H1 (cell line): ENCODE results near the gene MPDU1. TPM values are rescaled to one million over a fixed set of nuclear protein-coding genes. Genes with fewer than 3 reads are reported as not detected.

Experiments used
- ASH2L ChIP-seq: fragments of 200-600, 300-600 bp; sonication (generic); IDR thresholded peaks from one replicate; pipeline ENCODE4 v1.7.1; 2017; ENCODE audit warnings: low read length
- BRCA1 ChIP-seq: IDR thresholded peaks from 2 replicates; pipeline ENCODE4 v1.6.1; 2012; ENCODE audit warnings: low read depth, low read length, improper control_type of control experiment
- CBX5 ChIP-seq: fragments of 300-800, 300-1000 bp; sonication (generic); IDR thresholded peaks from 2 replicates; pipeline ENCODE4 v1.7.1; 2016; ENCODE audit warnings: antibody characterized with exemption, low read length, low read depth
- CBX8 ChIP-seq: fragments of 300-800, 300-1000 bp; sonication (generic); IDR thresholded peaks from 2 replicates; pipeline ENCODE4 v1.7.1; 2016; ENCODE audit warnings: low read depth, low read length, borderline replicate concordance
- CHD2 ChIP-seq: IDR thresholded peaks from 2 replicates; pipeline ENCODE4 v1.6.1; 2012; ENCODE audit warnings: low read length, improper control_type of control experiment
- CREB1 ChIP-seq: IDR thresholded peaks from 2 replicates; pipeline ENCODE4 v1.6.1; 2012; ENCODE audit warnings: inconsistent platforms
- GTF2F1 ChIP-seq: IDR thresholded peaks from 2 replicates; pipeline ENCODE4 v1.6.1; 2012; ENCODE audit warnings: low read depth, low read length, improper control_type of control experiment, borderline replicate concordance
- HDAC2 ChIP-seq, 2 experiments: fragments of 300-600 bp in 1 of 2; sonication (generic) in 1 of 2; IDR thresholded peaks; 2 replicates each; pipeline ENCODE4 v1.6.1; 2011 to 2012; ENCODE audit warnings: low read depth in 2 of 2, low read length in 2 of 2, mild to moderate bottlenecking in 2 of 2, moderate library complexity in 2 of 2, borderline replicate concordance in 1 of 2, inconsistent platforms in 1 of 2
- HDAC6 ChIP-seq: IDR thresholded peaks from one replicate; pipeline ENCODE4 v1.7.1; 2012; ENCODE audit warnings: low read depth, mild to moderate bottlenecking, inconsistent platforms, low read length, moderate library complexity
- JUN ChIP-seq: IDR thresholded peaks from 2 replicates; pipeline ENCODE4 v1.6.1; 2011; ENCODE audit warnings: low read depth, mild to moderate bottlenecking, improper control_type of control experiment, low read length
- POU5F1 ChIP-seq: IDR thresholded peaks from 2 replicates; pipeline ENCODE4 v1.6.1; 2011; ENCODE audit warnings: low read depth, mild to moderate bottlenecking, low read length, moderate library complexity
- RAD21 ChIP-seq, 2 experiments: IDR thresholded peaks in 1 of 2; conservative IDR thresholded peaks in 1 of 2; 2 replicates each; pipeline ENCODE4 v1.6.1; 2011; ENCODE audit warnings: low read depth in 2 of 2, low read length in 2 of 2, improper control_type of control experiment in 1 of 2, inconsistent platforms in 1 of 2, mild to moderate bottlenecking in 1 of 2, moderate library complexity in 1 of 2
- RBBP5 ChIP-seq: IDR thresholded peaks from 2 replicates; pipeline ENCODE4 v1.7.1; 2012; ENCODE audit warnings: low read depth, mild to moderate bottlenecking, inconsistent platforms, low read length, moderate library complexity, borderline replicate concordance
- RFX5 ChIP-seq: IDR thresholded peaks from 2 replicates; pipeline ENCODE4 v1.6.1; 2011; ENCODE audit warnings: low read depth, low read length, improper control_type of control experiment, borderline replicate concordance
- RNF2 ChIP-seq: fragments of 200-900, 300-1000 bp; sonication (generic); IDR thresholded peaks from 2 replicates; pipeline ENCODE4 v1.7.1; 2016; ENCODE audit warnings: borderline replicate concordance, low read depth, mild to moderate bottlenecking, antibody characterized with exemption, low read length; ENCODE audit not compliant: poor library complexity, severe bottlenecking; ENCODE audit errors: missing control alignments
- RXRA ChIP-seq: IDR thresholded peaks from 2 replicates; pipeline ENCODE4 v1.6.1; 2011; ENCODE audit warnings: low read depth, mild to moderate bottlenecking, low read length, moderate library complexity; ENCODE audit not compliant: insufficient read depth
- SIRT6 ChIP-seq: IDR thresholded peaks from one replicate; pipeline ENCODE4 v1.7.1; 2012; ENCODE audit warnings: low read length, inconsistent platforms
- SP2 ChIP-seq: IDR thresholded peaks from 2 replicates; pipeline ENCODE4 v1.6.1; 2012; ENCODE audit warnings: mild to moderate bottlenecking, low read length, inconsistent platforms
- TAF7 ChIP-seq: optimal IDR thresholded peaks from 2 replicates; pipeline ENCODE3; 2011; ENCODE audit warnings: low read depth, mild to moderate bottlenecking, inconsistent platforms, low read length, moderate library complexity, borderline replicate concordance
- TCF12 ChIP-seq: IDR thresholded peaks from 2 replicates; pipeline ENCODE4 v1.6.1; 2011; ENCODE audit warnings: low read depth, mild to moderate bottlenecking, low read length
- TEAD4 ChIP-seq: IDR thresholded peaks from 2 replicates; pipeline ENCODE4 v1.6.1; 2012; ENCODE audit warnings: low read depth, low read length, inconsistent platforms, mixed read lengths
- YY1 ChIP-seq: IDR thresholded peaks from 2 replicates; pipeline ENCODE4 v1.6.1; 2011; ENCODE audit warnings: low read depth, mild to moderate bottlenecking, low read length
- ZNF274 ChIP-seq: IDR thresholded peaks from 2 replicates; pipeline ENCODE4 v1.7.0; 2012; ENCODE audit warnings: low read length, borderline replicate concordance; ENCODE audit errors: extremely low read depth
- polyA plus RNA-seq, 7 experiments: library from polyadenylated mRNA; depleted of rRNA in 3 of 7; stranded (reverse) in 5 of 7; unstranded in 2 of 7; fragments of >200 nt in 5 of 7; fragments of 200-250 nt in 2 of 7; gene quantifications; 1 replicate in 5 of 7; 2 replicates in 1 of 7; 4 replicates in 1 of 7; pipeline versions ENCODE4 v1.2.1 to v1.2.3, GENCODE V29; 2011 to 2013; ENCODE audit warnings: missing spikeins in 2 of 7, mixed read lengths in 2 of 7
- total RNA-seq: library from RNA; stranded (reverse); fragmentation: NEBNext Ultra II Directional; extraction: Animal tissue kit (Norgen Biotek cat#: 25700); gene quantifications from 2 replicates; pipeline ENCODE4 v1.2.1, GENCODE V29; 2021
- TF ChIP-seq, protein P1 (sequence below): IDR thresholded peaks from 2 replicates; pipeline ENCODE4 v1.6.1; 2011; ENCODE audit warnings: low read length, improper control_type of control experiment
- TF ChIP-seq, protein P2 (sequence below): IDR thresholded peaks from 2 replicates; pipeline ENCODE4 v1.6.1; 2011; ENCODE audit warnings: low read depth, mild to moderate bottlenecking, low read length; ENCODE audit not compliant: insufficient read depth

The MPDU1 gene
- total and polyA plus RNA-seq, 2 of the 8 experiments (the other 6 are each of a cell fraction or from before 2014, with no cell fraction given) = 63.2 to 142 TPM

DNA sequence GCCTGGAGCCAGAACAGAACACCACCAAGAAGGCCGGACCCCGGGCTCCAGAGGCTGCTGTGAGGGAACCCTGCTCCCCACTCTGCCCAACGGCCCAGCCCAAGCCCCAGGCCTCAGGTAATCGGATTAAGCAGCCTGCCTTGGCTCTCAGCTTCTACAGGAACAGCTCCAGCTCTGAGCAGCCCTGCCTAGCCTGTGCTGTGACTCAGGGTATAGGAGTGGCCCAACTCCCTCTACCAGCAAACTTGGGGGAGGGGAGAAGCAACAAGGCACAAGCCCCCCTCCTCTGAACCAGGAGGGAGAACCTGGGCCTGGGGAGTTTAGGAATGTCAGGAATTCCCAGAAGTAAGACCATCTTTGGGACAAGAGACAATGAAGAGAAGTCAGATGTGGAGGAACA is 7.1 kb downstream of the MPDU1 start (continued):
- no peak for TF ChIP-seq HDAC2 (IDR thresholded peaks at IDR 0.05; ENCODE audit: borderline replicate concordance in 1 of 2, low read depth in 2 of 2, low read length in 2 of 2)
- no peak for TF ChIP-seq RFX5
- peak; percentile 81 for TF ChIP-seq TEAD4
- no peak for TF ChIP-seq RNF2
- TF ChIP-seq, protein P1, sequence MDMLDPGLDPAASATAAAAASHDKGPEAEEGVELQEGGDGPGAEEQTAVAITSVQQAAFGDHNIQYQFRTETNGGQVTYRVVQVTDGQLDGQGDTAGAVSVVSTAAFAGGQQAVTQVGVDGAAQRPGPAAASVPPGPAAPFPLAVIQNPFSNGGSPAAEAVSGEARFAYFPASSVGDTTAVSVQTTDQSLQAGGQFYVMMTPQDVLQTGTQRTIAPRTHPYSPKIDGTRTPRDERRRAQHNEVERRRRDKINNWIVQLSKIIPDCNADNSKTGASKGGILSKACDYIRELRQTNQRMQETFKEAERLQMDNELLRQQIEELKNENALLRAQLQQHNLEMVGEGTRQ = no peak
- no peak for TF ChIP-seq RAD21 (IDR thresholded peaks at IDR 0.05 in 1 of 2, conservative IDR thresholded peaks at IDR 0.05 in 1 of 2; ENCODE audit: low read depth in 2 of 2, low read length in 2 of 2)
- TF ChIP-seq YY1 = no peak
- TF ChIP-seq CHD2 = 0 out of 2 replicates have a peak, but pooled peaks have one; percentile 23
- no peak for TF ChIP-seq HDAC6
- TF ChIP-seq, protein P2, sequence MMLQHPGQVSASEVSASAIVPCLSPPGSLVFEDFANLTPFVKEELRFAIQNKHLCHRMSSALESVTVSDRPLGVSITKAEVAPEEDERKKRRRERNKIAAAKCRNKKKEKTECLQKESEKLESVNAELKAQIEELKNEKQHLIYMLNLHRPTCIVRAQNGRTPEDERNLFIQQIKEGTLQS = no peak
- no peak for TF ChIP-seq GTF2F1
- no peak for TF ChIP-seq ZNF274
- TF ChIP-seq TAF7 = no peak
- no peak for TF ChIP-seq JUN
- TF ChIP-seq SP2 = no peak
- TF ChIP-seq TCF12 = no peak
- no peak for TF ChIP-seq POU5F1
- no peak for TF ChIP-seq CBX5
- no peak for TF ChIP-seq RXRA
- no peak for TF ChIP-seq SIRT6
- TF ChIP-seq CBX8 = no peak
- no peak for TF ChIP-seq ASH2L
- no peak for TF ChIP-seq RBBP5
- TF ChIP-seq BRCA1 = no peak
- no peak for TF ChIP-seq CREB1
